HG02852 (cell line): ENCODE measurements around the gene MAD1L1.

Source experiments
- ATAC-seq: cut with Tn5 transposase; IDR thresholded peaks from one replicate; pipeline ENCODE4 v1.9.1; 2021; ENCODE audit warnings: mild to moderate bottlenecking, moderate library complexity; ENCODE audit not compliant: unreplicated experiment

MAD1L1 gene

DNA sequence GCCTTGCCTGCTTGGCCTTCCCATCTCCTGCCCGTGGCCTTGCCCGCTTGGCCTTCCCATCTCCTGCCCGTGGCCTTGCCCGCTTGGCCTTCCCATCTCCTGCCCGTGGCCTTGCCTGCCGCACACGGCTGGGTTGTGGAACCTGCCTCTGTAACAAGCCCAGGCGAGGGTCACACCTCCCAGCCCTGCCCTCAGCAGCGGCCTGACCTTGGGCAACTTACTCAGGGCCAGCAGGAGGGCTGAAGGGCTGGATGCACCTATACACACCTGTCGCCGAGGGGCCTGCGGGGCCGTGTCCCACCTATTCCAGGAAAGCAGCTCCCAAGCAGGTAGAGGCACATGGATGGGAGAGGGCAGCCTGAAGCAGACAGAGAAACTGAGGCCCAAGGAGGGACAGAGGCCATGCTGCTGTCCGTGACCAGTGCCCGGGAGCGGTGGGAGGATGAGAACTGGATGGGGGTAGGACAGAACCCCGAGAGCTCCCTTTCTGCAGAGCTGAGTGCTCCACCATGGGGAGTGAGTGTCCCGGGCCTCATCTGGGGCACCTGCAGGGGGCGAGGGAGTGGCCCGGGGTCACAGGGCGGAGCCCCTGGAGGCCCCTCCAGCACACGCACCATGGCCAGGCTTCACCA is 285.0 kb downstream of the MAD1L1 start:
- ATAC-seq = no peak

DNA sequence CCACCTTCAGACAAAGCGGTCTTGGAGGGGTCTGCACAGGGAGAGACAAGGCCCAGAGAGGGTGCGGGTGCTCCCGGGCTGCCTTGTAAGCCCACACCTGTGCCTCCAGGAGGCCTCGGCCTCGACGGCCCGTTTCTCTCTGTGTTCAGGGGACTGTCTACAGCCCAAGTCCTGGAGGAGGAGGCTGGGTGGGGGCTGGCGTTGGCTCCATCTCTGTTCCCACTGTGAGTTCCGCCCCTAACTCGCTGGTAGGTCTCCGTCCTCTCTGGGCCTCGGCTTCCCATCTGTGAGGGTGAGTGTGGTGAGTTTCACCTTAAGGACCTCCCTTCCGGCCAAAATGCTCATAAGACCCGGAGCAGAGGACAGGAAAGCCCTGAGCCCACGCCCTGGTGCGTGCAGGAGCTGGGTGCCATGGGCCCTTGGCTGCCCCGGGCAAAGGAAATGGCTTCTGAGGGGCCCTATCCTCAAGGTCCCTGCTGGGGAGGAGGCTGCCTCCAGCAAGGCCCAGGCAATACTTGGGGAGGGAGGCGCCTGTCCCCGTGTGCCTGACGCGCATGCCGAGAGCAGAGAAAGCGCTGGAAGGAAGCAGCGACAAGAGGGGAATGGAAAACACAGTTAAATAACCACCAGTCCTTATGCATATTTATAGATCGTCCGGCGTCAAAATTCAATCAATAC is 285.8 kb downstream of the MAD1L1 start:
- ATAC-seq = no peak

DNA sequence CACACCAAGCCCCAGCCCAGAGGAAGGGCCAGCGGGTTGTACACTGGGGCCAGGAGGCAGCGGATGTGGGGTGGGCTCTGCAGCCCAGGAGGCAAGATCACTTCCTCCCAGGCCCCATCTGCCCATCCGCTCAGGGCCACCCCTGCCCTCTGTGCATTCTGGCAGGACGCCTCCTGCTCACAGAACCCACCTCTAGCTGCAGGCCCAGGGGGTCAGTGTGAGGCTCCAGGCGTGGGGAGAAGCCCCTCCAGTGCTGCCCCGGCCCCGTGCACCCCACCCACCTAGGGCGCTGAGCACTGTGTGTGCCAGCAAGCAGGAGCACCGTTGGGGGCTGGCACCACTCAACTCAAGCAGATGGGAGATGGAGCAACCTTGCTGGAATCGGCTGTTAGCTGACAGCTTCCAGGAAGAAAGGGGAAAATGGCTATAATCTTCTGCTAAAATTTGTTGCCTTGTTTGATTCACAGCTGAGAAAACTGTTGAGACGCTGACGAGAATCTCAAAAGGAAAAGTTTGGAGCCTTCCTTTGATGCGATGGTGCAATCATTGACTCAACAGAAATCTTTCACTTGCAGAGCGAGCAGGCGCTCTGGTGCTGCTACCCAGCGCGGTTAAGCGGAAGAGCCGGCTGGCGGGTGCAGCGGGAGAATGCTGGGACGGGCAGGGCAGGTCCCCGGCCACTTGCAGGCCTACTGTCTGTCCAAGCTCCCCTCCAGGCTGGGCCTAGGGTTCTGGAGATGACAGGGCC is 286.5 kb downstream of the MAD1L1 start:
- no peak for ATAC-seq

DNA sequence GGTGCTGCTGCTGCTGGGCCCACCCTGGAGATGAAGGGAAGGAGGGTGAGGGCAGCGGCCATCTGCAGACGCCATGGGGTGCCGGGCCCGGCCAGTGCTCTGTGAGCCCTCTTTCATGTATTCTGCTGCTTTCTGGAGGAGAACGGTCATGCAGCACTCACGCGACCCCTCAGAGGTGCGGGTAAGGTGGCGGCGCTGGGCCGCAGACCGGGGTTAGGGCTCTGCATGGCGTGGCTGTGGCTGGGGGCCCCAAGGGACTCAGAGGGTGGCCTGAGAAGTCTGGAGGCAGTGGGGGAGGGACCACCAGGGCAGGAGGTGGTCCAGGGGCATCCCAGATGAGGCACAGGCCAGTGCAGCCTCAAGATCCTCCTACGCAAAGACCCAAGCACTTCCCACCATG is 287.2 kb downstream of the MAD1L1 start:
- no peak for ATAC-seq

DNA sequence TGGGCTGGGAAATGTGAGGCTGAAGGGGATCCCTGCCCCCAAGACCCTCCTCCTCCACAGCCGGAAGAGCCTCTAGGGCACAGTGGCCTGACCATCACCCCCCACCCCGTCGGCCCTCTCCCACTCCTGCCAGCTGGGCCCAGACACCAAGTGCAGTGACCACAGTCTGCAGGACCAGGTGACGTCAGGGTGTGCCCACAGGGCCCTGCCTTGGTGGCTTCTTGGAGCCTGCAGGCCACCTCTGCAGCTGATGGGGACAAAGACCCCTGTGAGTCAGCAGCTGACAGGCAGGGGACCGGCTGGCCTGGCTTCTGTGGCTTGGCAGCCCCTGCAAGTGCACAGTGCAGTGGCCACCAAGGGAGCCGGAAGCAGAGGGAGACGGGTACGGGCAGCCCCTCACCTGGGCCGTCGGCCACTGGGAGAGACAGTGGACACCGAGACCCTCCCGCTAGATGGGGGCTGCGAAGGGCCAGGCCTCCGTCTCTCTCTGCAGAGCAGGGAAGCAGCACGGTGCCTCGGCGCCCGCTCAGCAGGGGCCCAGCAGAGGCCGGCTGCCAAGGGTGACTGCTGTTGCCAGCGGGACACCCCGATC is 288.0 kb downstream of the MAD1L1 start:
- ATAC-seq = no peak

DNA sequence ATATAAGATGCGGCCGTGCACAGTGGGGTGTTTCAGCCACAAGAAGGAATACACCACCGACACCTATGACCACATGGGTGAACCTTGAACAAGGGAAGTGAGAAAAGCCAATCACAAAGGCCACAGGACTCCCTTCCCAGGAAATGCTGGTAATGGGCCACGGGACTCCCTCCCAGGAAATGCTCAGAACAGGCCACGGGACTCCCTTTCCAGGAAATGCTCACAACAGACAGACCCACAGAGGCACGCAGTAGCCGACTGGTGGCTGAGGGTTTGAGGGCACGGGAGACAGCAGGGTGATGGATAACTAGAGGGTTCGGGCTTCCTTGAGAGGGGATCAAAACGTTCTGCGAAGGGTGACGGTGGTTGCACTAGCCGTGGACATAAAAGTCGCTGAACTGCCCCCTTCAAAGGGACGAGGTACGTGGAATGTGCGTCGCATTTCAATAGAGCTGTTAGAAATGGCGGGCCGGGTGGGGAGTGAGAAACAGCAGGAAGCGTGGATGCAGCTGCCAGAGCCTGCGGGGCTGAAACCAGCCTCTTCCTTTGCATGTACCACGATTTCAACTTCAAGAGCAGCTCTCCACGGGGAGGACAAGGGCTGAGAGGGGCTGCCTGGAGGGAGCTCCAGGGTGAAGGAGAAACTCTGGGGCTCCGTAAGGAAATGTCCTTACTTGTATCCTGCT is 288.7 kb downstream of the MAD1L1 start:
- ATAC-seq = no peak

DNA sequence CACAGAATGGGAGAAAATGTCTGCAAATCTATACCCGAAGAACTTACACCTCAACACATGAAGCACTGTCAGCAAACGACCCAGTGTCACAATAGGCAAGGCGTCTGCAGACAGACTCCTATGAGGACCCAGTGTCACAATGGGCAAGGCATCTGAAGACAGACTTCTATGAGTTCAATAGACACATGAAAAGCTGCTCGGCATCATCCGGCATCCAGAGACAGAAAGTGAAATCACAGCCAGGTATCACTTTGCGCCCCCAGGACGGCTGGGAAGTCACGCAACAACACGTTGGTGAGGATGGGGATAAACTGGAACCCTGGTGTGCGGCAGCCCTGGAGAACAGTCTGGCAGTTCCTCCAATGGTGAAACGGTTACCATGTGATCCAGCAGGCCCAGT is 289.4 kb downstream of the MAD1L1 start:
- ATAC-seq = no peak

DNA sequence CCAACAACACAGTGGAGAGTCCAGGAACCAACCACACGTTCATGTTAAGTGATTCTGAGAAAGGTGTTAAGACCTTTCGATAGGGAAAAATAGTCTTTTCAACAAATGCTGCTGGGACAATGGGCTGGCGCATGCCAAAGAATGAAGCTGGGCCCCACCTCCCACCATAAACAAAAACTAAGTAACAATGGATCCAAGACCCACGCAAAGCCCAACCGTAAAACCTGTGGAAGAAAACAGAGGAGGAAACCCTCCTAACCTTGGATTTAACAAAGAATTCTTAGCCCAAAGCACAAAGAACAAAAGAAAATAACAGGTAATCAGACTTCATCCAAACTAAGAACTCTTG is 289.8 kb downstream of the MAD1L1 start:
- ATAC-seq = no peak

DNA sequence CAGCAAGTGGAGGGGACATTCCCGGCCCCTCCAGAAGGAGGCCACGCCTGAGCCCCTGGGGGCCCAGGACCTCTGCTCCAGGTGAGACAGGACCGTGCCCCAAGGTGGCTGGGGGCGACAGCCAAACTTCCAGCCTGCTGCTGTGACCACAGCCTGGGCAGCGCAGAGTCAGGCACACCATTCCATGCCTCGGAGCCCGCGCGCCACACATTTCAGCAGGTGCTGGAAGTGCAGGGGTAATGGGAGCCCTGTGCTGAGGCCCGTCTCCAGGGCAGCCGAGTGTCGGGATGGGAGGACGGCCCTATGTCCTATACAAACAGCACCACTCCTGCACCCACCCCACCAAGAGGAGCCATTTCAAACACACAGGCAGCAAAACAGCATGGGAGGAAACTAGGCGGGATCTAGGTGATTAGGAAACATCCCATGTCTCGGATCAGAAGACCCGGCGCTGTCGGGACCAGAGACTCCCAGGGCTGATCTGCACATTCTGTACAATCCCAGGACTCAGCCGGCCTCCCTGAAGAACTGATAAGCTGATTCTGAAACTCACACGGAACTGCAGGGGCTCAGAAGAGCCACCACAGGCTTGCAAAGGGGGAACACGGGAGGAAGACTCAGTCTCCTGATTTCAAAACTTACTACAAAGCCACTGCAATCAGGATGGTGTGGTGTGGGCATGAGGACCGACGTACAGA is 290.4 kb downstream of the MAD1L1 start:
- ATAC-seq = no peak

DNA sequence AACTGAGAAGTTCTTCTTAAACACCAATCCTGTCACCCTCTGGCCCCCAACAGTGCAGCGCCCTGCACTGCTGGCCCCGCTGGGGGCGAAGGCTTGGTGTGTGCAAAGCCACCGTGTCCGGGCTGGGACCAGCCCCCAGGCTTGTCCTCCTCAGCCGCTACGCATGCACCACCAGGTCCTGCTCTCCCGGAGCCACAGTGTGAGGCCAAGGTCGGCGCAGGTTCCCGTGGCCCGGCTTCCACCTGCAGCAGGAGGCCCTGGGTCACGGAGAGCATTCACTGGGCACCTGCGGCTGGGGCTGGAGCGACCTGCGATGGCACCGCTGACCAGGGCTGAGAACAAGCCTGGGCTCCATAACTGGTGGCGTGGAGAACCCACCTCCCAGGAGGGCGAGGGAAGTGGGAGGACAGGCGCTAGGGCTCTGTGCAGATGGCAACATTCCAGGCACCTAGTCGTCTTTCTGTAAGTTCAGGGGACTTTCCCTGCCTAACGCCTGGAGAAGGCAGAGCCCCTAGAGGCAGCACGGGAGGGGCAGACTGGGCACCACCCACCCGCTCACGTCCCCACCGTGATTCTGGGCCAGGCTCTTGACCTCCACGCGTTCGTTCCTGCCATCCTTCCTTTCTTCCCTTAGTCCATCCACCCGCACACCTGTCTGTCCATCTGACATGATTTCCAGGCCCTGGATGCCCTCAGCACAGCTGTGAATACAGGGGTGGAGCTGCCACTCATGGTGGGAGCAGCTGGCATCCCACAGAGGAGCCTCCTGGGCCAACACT is 291.1 kb downstream of the MAD1L1 start:
- no peak for ATAC-seq

DNA sequence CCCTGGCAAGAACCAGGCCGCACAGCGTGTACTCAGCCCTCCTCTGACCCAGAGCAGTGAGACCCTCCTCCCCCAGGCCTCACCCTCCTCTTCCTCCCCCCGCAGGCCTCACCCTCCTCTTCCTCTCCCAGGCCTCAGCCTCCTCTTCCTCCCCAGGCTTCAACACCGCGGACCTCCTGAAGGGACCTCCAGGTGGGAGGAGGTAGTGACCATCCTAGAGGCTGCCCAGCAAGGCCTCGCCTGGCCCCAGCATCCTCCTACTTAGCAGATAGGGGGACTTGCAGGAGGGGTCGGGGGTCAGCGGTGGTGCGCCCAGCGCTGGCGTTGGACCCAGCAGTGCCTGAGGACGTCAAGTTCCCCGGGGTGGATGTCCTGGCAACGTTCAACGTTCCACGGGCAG is 291.9 kb downstream of the MAD1L1 start:
- ATAC-seq = peak; percentile 15

DNA sequence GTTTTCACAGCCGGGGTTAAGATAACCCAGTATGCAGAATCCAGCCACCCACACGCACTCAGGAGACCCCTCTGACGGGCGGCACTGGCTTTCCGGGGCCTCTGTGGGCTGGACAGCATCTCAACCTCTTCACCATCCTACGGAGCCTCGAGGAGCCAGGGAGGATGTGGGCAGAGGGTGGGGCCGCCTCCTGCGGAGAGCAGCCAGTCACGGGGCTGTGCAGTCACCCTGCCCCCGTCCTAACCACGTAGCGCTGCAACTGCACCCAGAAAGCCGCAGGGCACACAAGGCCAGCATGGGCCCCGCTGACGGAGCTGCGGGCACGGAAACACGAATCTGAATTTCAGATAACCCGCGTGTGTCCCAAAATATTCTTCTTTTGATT is 292.4 kb downstream of the MAD1L1 start:
- ATAC-seq = peak; percentile 90

DNA sequence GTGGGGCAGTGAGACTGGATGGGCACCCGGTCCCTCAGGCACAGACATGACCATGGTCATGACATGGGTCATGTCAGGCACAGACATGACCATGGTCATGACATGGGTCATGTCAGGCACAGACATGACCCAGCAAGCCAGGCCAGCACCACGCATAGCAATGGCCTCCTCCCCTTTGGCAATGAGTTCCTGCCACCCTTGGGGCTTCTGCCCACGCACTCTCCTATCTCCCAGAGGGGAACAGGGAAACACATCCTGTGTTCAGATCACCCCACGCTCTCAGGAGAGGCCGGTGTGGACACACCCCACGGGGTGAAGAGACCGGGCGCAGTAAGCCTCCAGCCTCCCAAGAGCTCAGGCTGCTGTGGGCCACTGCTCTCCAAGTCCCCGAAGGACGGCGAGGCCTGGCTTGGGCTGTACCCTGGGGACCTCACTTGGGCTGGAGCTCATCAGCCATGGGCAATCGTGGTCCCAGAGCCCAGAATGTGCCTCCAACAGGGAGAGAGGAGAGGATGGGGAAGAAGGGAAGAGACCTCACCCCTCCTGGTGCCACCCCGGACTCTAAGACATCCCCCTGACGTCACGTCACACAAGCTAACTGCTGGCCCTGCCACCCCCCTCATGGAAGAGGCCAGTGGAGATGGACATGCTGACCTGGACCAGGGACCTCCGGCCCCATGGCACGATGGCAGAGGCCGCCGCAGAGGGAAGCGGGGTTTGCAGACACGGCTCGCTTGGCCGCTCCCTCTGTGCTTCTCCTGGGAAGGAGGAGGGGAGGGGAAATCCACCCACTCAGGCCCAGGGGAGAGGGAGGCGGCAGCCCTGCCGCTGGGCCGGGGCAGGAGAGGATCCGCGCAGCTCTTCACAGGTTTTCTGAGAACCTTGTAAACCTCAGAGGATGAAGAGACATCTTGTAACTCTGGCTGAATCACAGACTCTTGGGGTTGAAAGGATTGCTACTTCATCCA is 293.0 kb downstream of the MAD1L1 start:
- ATAC-seq = peak; percentile 31

DNA sequence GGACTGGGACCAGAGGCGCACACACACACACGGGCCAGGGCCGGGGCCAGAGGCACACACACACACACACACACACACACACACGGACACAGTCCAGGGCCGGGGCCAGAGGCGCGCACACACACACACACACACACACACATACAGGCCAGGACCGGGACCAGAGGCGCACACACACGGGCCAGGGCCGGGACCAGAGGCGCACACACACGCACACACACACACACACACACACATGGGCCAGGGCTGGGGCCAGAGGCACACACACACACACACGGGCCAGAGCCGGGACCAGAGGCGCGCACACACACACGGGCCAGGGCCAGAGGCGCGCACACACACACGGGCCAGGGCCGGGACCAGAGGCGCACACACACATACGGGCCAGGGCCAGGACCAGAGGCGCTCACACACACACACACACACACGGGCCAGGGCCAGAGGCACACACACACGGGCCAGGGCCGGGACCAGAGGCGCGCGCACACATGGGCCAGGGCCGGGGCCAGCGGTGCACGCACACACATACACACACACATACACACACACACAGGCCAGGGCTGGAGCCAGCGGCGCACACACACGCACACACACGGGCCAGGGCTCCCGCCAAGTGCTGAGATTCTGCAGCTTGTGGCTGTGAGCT is 293.8 kb downstream of the MAD1L1 start:
- ATAC-seq = no peak

DNA sequence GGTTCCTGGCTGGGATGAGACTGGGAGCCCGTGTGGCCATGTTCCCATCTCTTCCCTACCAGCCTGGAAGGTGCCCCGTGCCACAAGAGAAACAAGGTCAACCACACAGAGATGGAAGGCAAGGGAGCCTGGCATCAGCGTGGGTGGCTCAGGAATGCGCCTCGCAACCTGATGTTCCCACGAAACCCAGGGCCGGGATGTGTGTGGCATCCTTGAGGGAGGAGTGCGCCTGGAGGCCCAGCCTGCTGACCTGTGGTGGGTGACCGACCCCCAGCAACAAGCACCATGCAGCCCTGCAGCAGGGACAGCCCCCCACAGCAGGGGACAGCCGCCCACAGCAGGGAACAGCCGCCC is 295.5 kb downstream of the MAD1L1 start:
- ATAC-seq = no peak

DNA sequence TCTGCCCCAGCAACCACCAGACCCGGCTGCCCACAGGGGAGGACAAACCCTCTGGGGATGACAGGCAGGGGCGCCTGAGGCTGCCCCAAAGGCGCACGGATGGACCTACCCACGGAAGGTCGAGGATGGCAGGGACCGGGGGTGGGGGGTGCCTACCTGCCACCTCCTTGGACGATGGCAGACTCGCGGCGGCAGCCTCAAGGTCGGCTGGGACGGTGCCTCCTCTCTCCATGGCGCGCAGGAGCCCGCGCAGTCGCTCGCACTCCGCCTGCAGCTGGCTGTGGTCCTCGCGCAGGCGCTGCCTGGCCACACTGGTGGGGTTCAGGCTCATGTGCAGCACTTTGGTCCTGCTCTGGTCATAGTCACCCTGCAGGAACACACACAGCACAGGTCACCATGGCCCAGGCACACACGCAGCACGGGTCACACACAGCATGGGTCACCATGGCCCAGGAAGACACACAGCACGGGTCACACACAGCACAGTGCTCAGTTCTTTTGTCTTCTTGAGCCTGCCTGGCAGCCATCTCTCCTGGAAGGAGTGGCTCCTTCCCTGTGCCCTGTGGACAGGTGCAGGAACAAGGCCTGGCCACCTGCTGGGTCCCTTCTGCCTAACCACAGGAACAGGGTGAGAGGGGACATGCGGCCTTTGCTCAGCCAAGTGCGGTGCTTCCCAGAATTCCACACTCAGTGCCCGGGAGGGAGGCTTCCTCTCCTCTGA is 296.1 kb downstream of the MAD1L1 start:
- ATAC-seq = no peak

DNA sequence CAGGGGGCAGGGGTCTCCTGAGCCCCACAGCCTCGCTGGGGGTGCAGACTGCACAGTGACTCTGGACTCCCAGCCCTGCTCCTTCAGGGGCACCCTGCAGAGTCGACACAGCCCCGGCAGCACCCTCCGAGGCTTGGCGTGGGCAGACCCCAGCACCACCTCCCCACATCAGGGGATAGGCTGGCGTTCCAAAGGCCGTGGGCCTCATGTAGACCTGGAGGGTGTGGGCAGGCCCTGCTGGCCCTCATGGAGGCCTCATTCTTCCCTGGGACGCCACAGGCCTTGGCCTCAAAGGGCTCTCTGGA is 296.8 kb downstream of the MAD1L1 start:
- ATAC-seq = no peak
